Activated T-cell treated with anti-CD3 and anti-CD28 coated beads, Interleukin-2, amount 50 U/mL, for 72 hours (primary cell): ENCODE measurements around the gene KISS1R. TPM values are rescaled to one million over a fixed set of nuclear protein-coding genes. Genes with fewer than 3 reads are reported as not detected.
A peak's percentile ranks its signal among the peaks of the same experiment; 100 is the strongest.
"Not testable (repeated sequence)": the region's sequence is repeated elsewhere in the genome, so short reads cannot be mapped to it uniquely, and the experiment has no call there.

Source experiments
- ATAC-seq, 2 donors: fragments of 150-1000 bp; cut with Tn5 transposase; replicated peaks in 1 of 2; 2 replicates each; pipeline ENCODE4 v1.10.0; 2021; ENCODE audit warnings: moderate library complexity in 2 of 2, mild to moderate bottlenecking in 1 of 2
- DNase-seq, 2 donors: peaks; one replicate each; pipeline ENCODE4 v3.0.0; 2021 to 2022; ENCODE audit warnings: mixed read lengths in 1 of 2
- H3K27ac Mint-ChIP-seq: one replicate; pipeline ENCODE4 v1.8.0; 2022; ENCODE audit warnings: mild to moderate bottlenecking, moderate library complexity, mixed read lengths
- H3K27me3 Mint-ChIP-seq: one replicate; pipeline ENCODE4 v1.8.0; 2022; ENCODE audit warnings: low read depth, mixed read lengths
- H3K36me3 Mint-ChIP-seq, 2 donors: one replicate each; pipeline ENCODE4 v1.8.0; 2022; ENCODE audit warnings: mixed read lengths in 2 of 2, mild to moderate bottlenecking in 1 of 2; ENCODE audit not compliant: insufficient read depth in 2 of 2
- H3K4me1 Mint-ChIP-seq: one replicate; pipeline ENCODE4 v1.8.0; 2022; ENCODE audit warnings: low read depth, mixed read lengths
- H3K4me3 Mint-ChIP-seq, 2 donors: one replicate each; pipeline ENCODE4 v1.8.0; 2022; ENCODE audit warnings: mild to moderate bottlenecking in 2 of 2, mixed read lengths in 2 of 2, moderate library complexity in 2 of 2
- H3K9me3 Mint-ChIP-seq, 2 donors: one replicate each; pipeline ENCODE4 v1.8.0; 2022; ENCODE audit warnings: mixed read lengths in 2 of 2
- total RNA-seq, 2 donors: library from RNA; stranded (reverse); gene quantifications; one replicate each; pipeline ENCODE4 v1.2.3, GENCODE V29; 2022

The KISS1R gene
- total RNA-seq, 2 donors from 2014 or later = 1.0 to 3.6 TPM

DNA sequence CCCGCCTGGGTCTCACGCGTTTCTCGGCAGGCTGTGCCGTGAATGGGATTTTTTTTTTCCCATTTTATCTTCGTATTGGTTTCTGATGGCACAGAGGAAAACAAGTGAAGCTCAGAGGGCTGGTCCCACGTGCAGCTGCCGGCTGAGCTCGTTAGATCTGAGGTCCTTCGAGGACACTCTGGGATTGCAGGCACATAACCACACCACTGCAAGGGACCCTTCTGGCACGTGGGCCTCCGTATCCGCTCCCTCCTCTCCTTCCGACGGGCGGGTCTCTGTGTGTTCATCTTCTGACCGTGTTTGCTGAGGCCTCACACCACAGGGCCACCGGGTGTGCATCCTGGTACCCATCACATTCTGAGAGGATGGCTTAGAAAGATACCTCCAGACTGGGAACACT is 41.0 kb upstream of the KISS1R start:
- no peak overlapping the region for H3K27ac Mint-ChIP-seq
- ATAC-seq (no peak), DNase-seq (no peak)
- peaks cover 11% of the 10 kb centered on the region for H3K4me1 Mint-ChIP-seq
- peaks cover 0 to 1% of the 10 kb centered on the region in 2 donors for H3K36me3 Mint-ChIP-seq
- H3K9me3 Mint-ChIP-seq = no peaks in the 10 kb centered on the region
- no peaks in the 10 kb centered on the region for H3K27me3 Mint-ChIP-seq
- no peak overlapping the region for H3K4me3 Mint-ChIP-seq

- no peak overlapping the region for H3K4me3 Mint-ChIP-seq
- DNase-seq (no peak), ATAC-seq (no peak)
Measured at GRCh38 chr19:876780-877314, 40.3 kb upstream of the KISS1R start.

DNA sequence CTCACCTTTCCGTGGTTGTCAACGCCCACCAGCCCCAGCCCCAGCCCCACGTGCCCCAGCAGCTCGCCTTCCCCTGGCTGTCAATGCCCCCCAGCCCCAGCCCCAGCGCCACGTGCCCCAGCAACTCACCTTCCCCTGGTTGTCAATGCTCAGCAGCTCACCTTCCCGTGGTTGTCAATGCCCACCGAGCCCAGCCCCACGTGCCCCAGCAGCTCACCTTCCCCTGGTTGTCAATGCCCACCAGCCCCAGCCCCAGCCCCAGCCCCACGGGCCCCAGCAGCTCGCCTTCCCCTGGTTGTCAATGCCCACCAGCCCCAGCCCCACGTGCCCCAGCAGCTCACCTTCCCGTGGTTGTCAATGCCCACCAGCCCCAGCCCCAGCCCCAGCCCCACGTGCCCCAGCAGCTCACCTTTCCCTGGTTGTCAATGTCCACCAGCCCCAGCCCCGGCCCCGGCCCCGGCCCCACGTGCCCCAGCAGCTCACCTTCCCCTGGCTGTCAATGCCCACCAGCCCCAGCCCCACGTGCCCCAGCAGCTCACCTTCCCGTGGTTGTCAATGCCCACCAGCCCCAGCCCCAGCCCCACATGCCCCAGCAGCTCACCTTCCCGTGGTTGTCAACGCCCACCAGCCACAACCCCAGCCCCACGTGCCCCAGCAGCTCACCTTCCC is 39.0 kb upstream of the KISS1R start:
- H3K27ac Mint-ChIP-seq, H3K36me3 Mint-ChIP-seq, H3K4me1 Mint-ChIP-seq, H3K4me3 Mint-ChIP-seq, H3K9me3 Mint-ChIP-seq, ATAC-seq, DNase-seq, H3K27me3 Mint-ChIP-seq: not testable (repeated sequence)

More at GRCh38 chr19:876780-877314, 40.3 kb upstream of the KISS1R start:
- Mint-ChIP-seq H3K4me1 (peaks cover 11% of the 10 kb centered on the region), H3K27me3 (no peaks in the 10 kb centered on the region), H3K27ac (no peak overlapping the region), H3K36me3 (peaks cover 0 to 1% of the 10 kb centered on the region in 2 donors), H3K9me3 (no peaks in the 10 kb centered on the region)

GRCh38 chr19:878751-879561 is 38.2 kb upstream of the KISS1R start:
- H3K27me3 Mint-ChIP-seq, ATAC-seq, H3K4me3 Mint-ChIP-seq, H3K27ac Mint-ChIP-seq, DNase-seq, H3K36me3 Mint-ChIP-seq, H3K9me3 Mint-ChIP-seq, H3K4me1 Mint-ChIP-seq: not testable (repeated sequence)

DNA sequence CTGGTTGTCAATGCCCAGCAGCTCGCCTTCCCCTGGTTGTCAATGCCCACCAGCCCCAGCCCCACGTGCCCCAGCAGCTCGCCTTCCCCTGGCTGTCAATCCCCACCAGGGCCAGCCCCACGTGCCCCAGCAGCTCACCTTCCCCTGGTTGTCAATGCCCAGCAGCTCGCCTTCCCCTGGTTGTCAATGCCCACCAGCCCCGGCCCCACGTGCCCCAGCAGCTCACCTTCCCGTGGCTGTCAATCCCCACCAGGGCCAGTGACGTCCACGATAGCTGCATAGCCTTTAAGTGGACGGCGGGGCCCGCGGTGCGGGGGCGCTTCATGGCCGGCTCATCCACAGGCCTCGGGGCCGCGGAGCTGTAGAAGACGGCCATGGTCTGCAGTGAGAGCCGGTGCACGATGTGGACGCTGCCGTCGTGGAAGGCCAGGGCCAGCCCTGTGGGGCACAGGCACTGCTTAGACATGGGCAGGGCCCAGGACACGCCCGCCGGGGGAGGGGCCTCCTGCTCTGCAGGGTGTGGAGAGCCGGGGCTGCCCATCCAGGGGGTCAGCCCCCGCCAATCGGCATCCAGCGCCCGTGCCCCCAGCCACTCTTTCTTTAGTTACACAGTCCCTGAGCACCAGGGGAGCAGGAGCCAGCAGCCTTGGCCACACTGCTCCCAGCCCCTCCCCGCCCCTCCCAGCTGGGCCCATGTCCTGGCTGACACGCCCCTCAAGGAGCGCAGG is 37.3 kb upstream of the KISS1R start:
- DNase-seq (no peak), ATAC-seq (no peak)
- Mint-ChIP-seq H3K4me1 (no peaks in the 10 kb centered on the region), H3K4me3 (no peak overlapping the region), H3K36me3 (peaks cover 0 to 1% of the 10 kb centered on the region in 2 donors), H3K27ac (no peak overlapping the region), H3K9me3 (no peaks in the 10 kb centered on the region), H3K27me3 (no peaks in the 10 kb centered on the region)

DNA sequence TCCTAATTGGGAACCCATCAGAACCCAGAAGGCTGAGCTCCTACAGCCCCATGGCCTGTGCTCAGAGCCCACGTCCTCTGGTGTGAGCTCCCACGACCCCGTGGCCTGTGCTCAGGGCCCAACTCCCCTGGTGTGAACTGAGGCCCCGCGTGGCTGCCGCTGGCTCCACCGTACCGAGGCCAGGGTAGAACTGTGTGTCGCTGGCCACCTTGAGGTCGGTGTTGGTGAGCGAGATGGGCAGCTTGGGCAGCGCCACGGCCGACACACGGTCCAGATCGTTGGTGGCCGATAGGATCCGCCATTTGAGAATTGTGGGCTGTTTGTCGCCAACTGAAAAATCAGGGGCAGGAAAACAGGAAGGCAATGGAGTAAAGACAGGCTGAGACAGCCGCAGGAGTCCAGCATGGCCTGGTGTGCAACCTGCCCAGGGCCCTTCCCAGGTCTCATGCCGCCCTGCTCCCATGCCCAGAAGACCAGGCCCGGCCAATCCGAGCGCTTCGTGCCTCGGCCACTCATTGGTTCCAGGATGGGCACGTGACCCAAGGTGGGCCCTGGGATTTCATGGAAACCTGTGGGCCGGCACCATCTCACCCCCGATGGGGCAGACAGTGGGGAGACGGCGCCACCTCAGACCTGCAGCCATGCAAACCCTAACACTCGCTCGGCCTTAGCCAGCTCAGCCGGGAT is 35.6 kb upstream of the KISS1R start:
- Mint-ChIP-seq H3K4me3 (no peak overlapping the region), H3K9me3 (no peaks in the 10 kb centered on the region), H3K27me3 (no peaks in the 10 kb centered on the region), H3K4me1 (no peaks in the 10 kb centered on the region), H3K27ac (no peak overlapping the region), H3K36me3 (peaks cover 0 to 1% of the 10 kb centered on the region in 2 donors)
- no peak for ATAC-seq
- DNase-seq = no peak

DNA sequence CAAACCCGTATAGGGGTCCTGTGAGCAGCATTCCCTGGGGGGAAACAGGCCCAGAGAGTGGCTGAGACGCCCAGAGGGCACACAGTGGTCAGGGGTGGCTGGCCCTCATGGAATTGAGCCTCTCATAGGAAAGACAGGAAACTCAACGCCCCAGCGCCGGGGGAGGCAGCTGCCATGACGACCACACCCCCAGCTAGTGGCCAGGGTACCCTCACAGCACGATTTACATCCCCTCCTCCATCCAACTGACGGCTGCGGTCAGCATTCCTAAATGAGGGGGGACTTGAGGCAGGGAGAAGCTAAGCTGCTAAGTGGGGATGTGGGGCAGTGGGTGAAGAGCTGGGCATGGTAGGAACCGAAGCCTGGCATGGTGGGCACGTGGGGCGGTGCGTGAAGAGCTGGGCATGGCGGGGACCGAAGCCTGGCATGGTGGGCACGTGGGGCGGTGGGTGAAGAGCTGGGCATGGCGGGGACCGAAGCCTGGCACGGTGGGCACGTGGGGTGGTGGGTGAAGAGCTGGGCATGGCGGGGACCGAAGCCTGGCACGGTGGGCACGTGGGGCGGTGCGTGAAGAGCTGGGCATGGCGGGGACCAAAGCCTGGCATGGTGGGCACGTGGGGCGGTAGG is 34.1 kb upstream of the KISS1R start:
- H3K36me3 Mint-ChIP-seq = peaks cover 0 to 1% of the 10 kb centered on the region in 2 donors
- H3K27ac Mint-ChIP-seq = no peak overlapping the region
- no peaks in the 10 kb centered on the region for H3K9me3 Mint-ChIP-seq
- H3K27me3 Mint-ChIP-seq = no peaks in the 10 kb centered on the region
- H3K4me3 Mint-ChIP-seq = no peak overlapping the region
- ATAC-seq (no peak), DNase-seq (no peak)
- no peaks in the 10 kb centered on the region for H3K4me1 Mint-ChIP-seq

DNA sequence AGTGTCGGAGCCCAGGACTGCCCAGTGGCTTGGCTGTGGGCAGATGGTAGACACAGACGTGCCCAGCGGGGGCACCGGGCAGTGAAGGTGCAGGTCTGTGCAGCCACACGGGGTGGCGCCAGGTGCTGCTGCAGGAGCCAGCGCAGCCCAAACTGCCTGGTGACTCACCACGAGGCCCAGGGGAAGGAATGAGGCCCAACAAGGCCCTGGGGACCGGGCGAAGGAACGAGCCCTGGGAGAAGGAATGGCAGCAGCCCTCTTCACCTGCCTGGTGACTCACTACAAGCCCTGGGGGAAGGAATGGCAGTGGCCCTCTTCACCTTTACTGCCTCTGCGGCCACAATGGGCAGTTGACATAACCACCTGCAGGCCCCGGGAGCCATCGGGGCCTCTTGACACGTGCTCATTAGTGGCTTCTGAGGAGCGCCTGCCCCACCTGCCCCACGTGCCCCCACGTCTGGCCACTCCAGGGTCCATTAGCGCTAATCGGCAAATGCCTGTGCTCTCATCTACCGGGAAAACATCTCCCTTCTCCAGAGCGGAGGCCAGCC is 33.4 kb upstream of the KISS1R start:
- H3K4me1 Mint-ChIP-seq = no peaks in the 10 kb centered on the region
- H3K27me3 Mint-ChIP-seq = no peaks in the 10 kb centered on the region
- H3K4me3 Mint-ChIP-seq = no peak overlapping the region
- peaks cover 0 to 1% of the 10 kb centered on the region in 2 donors for H3K36me3 Mint-ChIP-seq
- no peaks in the 10 kb centered on the region for H3K9me3 Mint-ChIP-seq
- no peak for ATAC-seq
- H3K27ac Mint-ChIP-seq = peak overlapping the region; percentile 29
- DNase-seq = no peak

- DNase-seq (no peak), ATAC-seq (no peak)
- H3K4me3 Mint-ChIP-seq = no peak overlapping the region
- H3K27me3 Mint-ChIP-seq = no peaks in the 10 kb centered on the region
- H3K9me3 Mint-ChIP-seq = no peaks in the 10 kb centered on the region
- no peaks in the 10 kb centered on the region for H3K4me1 Mint-ChIP-seq
- H3K27ac Mint-ChIP-seq = no peak overlapping the region
- H3K36me3 Mint-ChIP-seq = no peaks in the 10 kb centered on the region
Measured at GRCh38 chr19:884420-885211, 32.5 kb upstream of the KISS1R start.

GRCh38 chr19:885536-886224 is 31.5 kb upstream of the KISS1R start:
- no peaks in the 10 kb centered on the region for H3K27me3 Mint-ChIP-seq
- ATAC-seq (no peak), DNase-seq (no peak)
- H3K36me3 Mint-ChIP-seq = peaks cover 0 to 2% of the 10 kb centered on the region in 2 donors
- H3K4me3 Mint-ChIP-seq = no peak overlapping the region
- H3K4me1 Mint-ChIP-seq = no peaks in the 10 kb centered on the region
- no peak overlapping the region for H3K27ac Mint-ChIP-seq
- no peaks in the 10 kb centered on the region for H3K9me3 Mint-ChIP-seq

- Mint-ChIP-seq H3K27me3 (no peaks in the 10 kb centered on the region), H3K36me3 (peaks cover 0 to 2% of the 10 kb centered on the region in 2 donors), H3K27ac (peak overlapping the region; percentile 57), H3K4me3 (no peak overlapping the region), H3K9me3 (no peaks in the 10 kb centered on the region), H3K4me1 (peaks cover 6% of the 10 kb centered on the region)
- DNase-seq (no peak), ATAC-seq (no peak)
Measured at GRCh38 chr19:887072-887471, 30.1 kb upstream of the KISS1R start.
